Osteocyte (in vitro differentiated cells): ENCODE data around the gene ITK. TPM values are rescaled to one million over a fixed set of nuclear protein-coding genes. Genes with fewer than 3 reads are reported as not detected.

Experiments
- DNase-seq: peaks from one replicate; pipeline ENCODE4 v3.0.0; 2021; ENCODE audit warnings: mixed read lengths; ENCODE audit not compliant: unreplicated experiment; ENCODE audit errors: extremely low spot score
- H3K27ac Mint-ChIP-seq: one replicate; pipeline ENCODE4 v1.8.0; 2021; ENCODE audit warnings: mild to moderate bottlenecking, mixed read lengths; ENCODE audit not compliant: unreplicated experiment
- H3K27me3 Mint-ChIP-seq: one replicate; pipeline ENCODE4 v1.8.0; 2021; ENCODE audit warnings: mixed read lengths; ENCODE audit not compliant: unreplicated experiment
- H3K36me3 Mint-ChIP-seq: one replicate; pipeline ENCODE4 v1.8.0; 2021; ENCODE audit warnings: mixed read lengths; ENCODE audit not compliant: unreplicated experiment
- H3K4me1 Mint-ChIP-seq: one replicate; pipeline ENCODE4 v1.8.0; 2021; ENCODE audit warnings: mixed read lengths; ENCODE audit not compliant: unreplicated experiment
- H3K4me3 Mint-ChIP-seq: one replicate; pipeline ENCODE4 v1.8.0; 2021; ENCODE audit warnings: mild to moderate bottlenecking, moderate library complexity, mixed read lengths; ENCODE audit not compliant: unreplicated experiment
- H3K9me3 Mint-ChIP-seq: one replicate; pipeline ENCODE4 v1.8.0; 2021; ENCODE audit warnings: mixed read lengths; ENCODE audit not compliant: unreplicated experiment
- CTCF ChIP-seq: fragments of 200-600 bp; sonication (generic); IDR thresholded peaks from 2 replicates; pipeline ENCODE4 v1.5.0; 2021; ENCODE audit warnings: antibody characterized with exemption, mild to moderate bottlenecking, moderate library complexity
- total RNA-seq: library from RNA; stranded (reverse); gene quantifications from 2 replicates; pipeline ENCODE4 v1.2.1, GENCODE V29; 2021

ITK gene
- total RNA-seq, 1 donor from 2014 or later, result not detected

GRCh38 chr5:157188270-157188669 is 7.6 kb downstream of the ITK start:
- no peak overlapping the region for H3K4me3 Mint-ChIP-seq
- no peaks in the 10 kb centered on the region for H3K9me3 Mint-ChIP-seq
- H3K4me1 Mint-ChIP-seq, result no peaks in the 10 kb centered on the region
- H3K27ac Mint-ChIP-seq, result no peak overlapping the region
- DNase-seq, result no peak
- TF ChIP-seq CTCF, result no peak
- peaks cover 51% of the 10 kb centered on the region for H3K27me3 Mint-ChIP-seq
- H3K36me3 Mint-ChIP-seq, result no peaks in the 10 kb centered on the region

- Mint-ChIP-seq H3K27me3 (peaks cover 49% of the 10 kb centered on the region), H3K9me3 (no peaks in the 10 kb centered on the region), H3K4me1 (no peaks in the 10 kb centered on the region), H3K27ac (no peak overlapping the region), H3K36me3 (no peaks in the 10 kb centered on the region), H3K4me3 (no peak overlapping the region)
- DNase-seq, result no peak
- TF ChIP-seq CTCF, result no peak
These were observed 8.6 kb downstream of the ITK start for GRCh38 chr5:157189223-157189622.

GRCh38 chr5:157193699-157194424 is 13.2 kb downstream of the ITK start:
- Mint-ChIP-seq H3K36me3 (no peaks in the 10 kb centered on the region), H3K27me3 (peaks cover 50% of the 10 kb centered on the region), H3K4me1 (no peaks in the 10 kb centered on the region), H3K9me3 (no peaks in the 10 kb centered on the region), H3K4me3 (no peak overlapping the region), H3K27ac (no peak overlapping the region)
- no peak for TF ChIP-seq CTCF
- no peak for DNase-seq

- no peak overlapping the region for H3K27ac Mint-ChIP-seq
- H3K4me1 Mint-ChIP-seq, result no peaks in the 10 kb centered on the region
- DNase-seq, result no peak
- no peaks in the 10 kb centered on the region for H3K36me3 Mint-ChIP-seq
- H3K9me3 Mint-ChIP-seq, result no peaks in the 10 kb centered on the region
- TF ChIP-seq CTCF, result no peak
- H3K4me3 Mint-ChIP-seq, result no peak overlapping the region
- H3K27me3 Mint-ChIP-seq, result peaks cover 55% of the 10 kb centered on the region
These were observed 15.4 kb downstream of the ITK start for GRCh38 chr5:157196045-157196444.

GRCh38 chr5:157197086-157197485 is 16.4 kb downstream of the ITK start:
- no peaks in the 10 kb centered on the region for H3K4me1 Mint-ChIP-seq
- no peak overlapping the region for H3K4me3 Mint-ChIP-seq
- peaks cover 54% of the 10 kb centered on the region for H3K27me3 Mint-ChIP-seq
- H3K27ac Mint-ChIP-seq, result no peak overlapping the region
- TF ChIP-seq CTCF, result no peak
- H3K9me3 Mint-ChIP-seq, result no peaks in the 10 kb centered on the region
- DNase-seq, result no peak
- H3K36me3 Mint-ChIP-seq, result no peaks in the 10 kb centered on the region
